Measurements from ENCODE around the gene POLK.
A peak's percentile ranks its signal among the peaks of the same experiment; 100 is the strongest.

Gene POLK

GRCh38 chr5:75511435-75512382, at the start of gene POLK, which contains the start of gene CERT1:
Gene POLK (plus strand): TSS chr5:75511891.
Gene CERT1 (minus strand): TSS chr5:75511629. CDS start chr5:75511207, 422 bp downstream.
- TF ChIP-seq, protein P1, sequence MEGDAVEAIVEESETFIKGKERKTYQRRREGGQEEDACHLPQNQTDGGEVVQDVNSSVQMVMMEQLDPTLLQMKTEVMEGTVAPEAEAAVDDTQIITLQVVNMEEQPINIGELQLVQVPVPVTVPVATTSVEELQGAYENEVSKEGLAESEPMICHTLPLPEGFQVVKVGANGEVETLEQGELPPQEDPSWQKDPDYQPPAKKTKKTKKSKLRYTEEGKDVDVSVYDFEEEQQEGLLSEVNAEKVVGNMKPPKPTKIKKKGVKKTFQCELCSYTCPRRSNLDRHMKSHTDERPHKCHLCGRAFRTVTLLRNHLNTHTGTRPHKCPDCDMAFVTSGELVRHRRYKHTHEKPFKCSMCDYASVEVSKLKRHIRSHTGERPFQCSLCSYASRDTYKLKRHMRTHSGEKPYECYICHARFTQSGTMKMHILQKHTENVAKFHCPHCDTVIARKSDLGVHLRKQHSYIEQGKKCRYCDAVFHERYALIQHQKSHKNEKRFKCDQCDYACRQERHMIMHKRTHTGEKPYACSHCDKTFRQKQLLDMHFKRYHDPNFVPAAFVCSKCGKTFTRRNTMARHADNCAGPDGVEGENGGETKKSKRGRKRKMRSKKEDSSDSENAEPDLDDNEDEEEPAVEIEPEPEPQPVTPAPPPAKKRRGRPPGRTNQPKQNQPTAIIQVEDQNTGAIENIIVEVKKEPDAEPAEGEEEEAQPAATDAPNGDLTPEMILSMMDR (conservative IDR thresholded peaks at IDR 0.05; ENCODE audit: low read depth, low read length), result no peak
- peak; percentile 99 for DNase-seq (ENCODE audit: low read depth)
- H3K4me3 ChIP-seq (ENCODE audit: low read depth, low read length), result peak within 1 kb of the TSS; percentile 90

DNA sequence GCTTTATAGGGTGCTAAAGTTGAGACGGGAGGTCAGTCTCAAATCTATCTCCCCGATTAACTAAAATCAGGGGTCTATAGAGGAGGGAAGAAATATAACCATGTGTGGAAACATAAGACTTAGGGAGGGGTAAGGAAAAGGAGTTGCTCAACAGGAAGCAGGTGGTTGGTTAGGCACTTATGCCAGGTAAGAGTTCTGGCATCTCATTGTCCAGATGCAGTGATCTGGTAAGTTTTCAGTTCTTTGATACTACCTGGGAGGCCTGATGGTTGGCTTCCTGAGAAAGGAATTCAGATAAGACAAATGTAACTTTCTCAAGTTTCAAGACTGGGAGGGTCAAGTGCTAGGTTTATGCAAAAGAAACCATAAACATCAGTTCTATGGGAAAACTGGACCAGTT, 48.0 kb upstream of the POLK start:
- peak; percentile 13 for DNase-seq (ENCODE audit: low read depth)
- H3K4me3 ChIP-seq (ENCODE audit: low read depth, low read length), result no peak overlapping the region
- TF ChIP-seq, protein P1 (conservative IDR thresholded peaks at IDR 0.05; ENCODE audit: low read depth, low read length), result no peak

DNA sequence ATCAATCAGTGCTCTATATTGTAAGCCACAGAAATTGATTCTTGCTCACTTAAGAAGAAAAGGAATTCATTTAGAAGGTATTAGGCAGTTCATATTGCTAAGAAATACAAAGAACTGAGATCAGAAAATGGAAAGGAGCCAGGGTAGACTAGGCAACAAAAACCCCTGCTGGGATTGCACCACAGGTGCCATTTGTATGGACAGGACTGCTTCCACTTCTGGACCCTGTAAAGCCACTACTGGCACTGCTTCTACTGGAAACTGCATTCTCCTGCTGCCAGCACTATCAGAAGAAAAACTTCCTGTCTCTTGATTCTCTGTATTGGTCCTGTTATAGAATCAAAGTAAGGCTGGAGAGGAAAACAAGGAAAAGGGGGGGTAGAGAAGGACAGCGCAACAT, 46.2 kb upstream of the POLK start:
- TF ChIP-seq, protein P1 (conservative IDR thresholded peaks at IDR 0.05; ENCODE audit: low read depth, low read length), result no peak
- H3K4me3 ChIP-seq (ENCODE audit: low read depth, low read length), result no peak overlapping the region
- DNase-seq (ENCODE audit: low read depth), result peak; percentile 93

DNA sequence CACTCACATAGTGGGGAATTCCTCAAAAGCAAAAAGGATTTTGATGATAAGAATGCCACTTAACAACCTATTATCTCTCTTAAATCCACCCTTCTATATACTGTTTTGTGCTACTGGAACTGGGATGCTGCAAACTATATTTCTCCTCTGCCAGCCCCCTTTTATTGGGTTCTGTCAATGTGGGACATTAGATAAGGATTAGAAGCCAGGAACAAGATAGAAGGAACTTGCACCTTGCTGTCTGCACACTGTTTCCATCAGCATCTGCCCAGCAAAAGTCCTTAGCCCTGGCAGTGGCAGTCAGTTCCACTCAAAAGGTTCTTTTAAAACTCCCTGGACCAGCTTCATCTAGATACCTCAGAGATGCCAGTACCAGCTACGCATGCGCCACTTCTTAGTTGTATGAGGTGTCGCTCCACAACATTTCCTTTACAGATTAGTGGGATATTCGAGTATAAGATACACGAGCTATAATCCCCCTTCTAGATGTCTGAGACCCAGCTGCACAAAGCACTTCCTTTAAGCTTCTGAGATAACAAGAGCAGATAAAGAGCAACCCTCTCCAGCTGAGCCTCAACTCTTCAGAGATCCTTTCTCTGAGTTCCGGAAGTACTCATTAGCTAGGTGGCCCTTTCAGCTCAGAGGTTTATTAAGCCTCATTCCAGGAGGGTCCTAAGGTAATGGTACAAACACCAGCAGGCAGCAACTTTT, 45.5 kb upstream of the POLK start:
- H3K4me3 ChIP-seq (ENCODE audit: low read depth, low read length), result no peak overlapping the region
- no peak for DNase-seq (ENCODE audit: low read depth)
- TF ChIP-seq, protein P1 (conservative IDR thresholded peaks at IDR 0.05; ENCODE audit: low read depth, low read length), result no peak

DNA sequence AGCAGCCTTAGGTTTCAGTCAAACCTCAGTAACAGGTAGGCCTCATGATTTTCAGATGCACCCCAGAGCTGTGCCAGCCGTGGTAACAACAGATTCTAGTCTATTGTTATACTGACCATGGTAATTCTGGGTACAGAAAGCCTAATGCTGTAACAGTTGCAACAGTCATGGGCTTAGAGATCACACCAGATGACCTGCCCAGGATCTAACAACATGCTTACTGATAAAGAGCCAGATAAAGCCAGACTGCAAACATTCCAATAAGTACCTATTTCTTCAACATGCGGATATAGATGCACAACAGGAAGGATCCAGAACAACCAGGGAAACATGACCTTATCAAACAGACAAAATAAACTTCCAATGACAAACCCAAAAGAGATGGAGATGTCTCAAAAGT, 43.1 kb upstream of the POLK start:
- no peak overlapping the region for H3K4me3 ChIP-seq (ENCODE audit: low read depth, low read length)
- TF ChIP-seq, protein P1 (conservative IDR thresholded peaks at IDR 0.05; ENCODE audit: low read depth, low read length), result no peak
- no peak for DNase-seq (ENCODE audit: low read depth)

GRCh38 chr5:75469017-75469416, 42.7 kb upstream of the POLK start:
- TF ChIP-seq, protein P1 (conservative IDR thresholded peaks at IDR 0.05; ENCODE audit: low read depth, low read length), result no peak
- no peak for DNase-seq (ENCODE audit: low read depth)
- H3K4me3 ChIP-seq (ENCODE audit: low read depth, low read length), result no peak overlapping the region
